NCI-H2107 treated with DMSO at 0.1 percent for 48 hours (cell line): ENCODE results near the gene LY86.

Experiments
- DNase-seq: peaks from one replicate; lab custom pipeline; 2025; ENCODE audit not compliant: unreplicated experiment; lab: John Stamatoyannopoulos, UW

The LY86 gene

GRCh38 chr6:6679633-6680032 lies 91.1 kb downstream of the LY86 start:
- DNase-seq, result no peak

- no peak for DNase-seq
Measured at GRCh38 chr6:6680526-6680925, 92.0 kb downstream of the LY86 start.

- DNase-seq, result no peak
Measured at GRCh38 chr6:6681075-6681849, 92.7 kb downstream of the LY86 start.

GRCh38 chr6:6682225-6682624 lies 93.7 kb downstream of the LY86 start:
- no peak for DNase-seq

- DNase-seq, result no peak
Measured at GRCh38 chr6:6683969-6684833, 95.7 kb downstream of the LY86 start.

- no peak for DNase-seq
Measured at GRCh38 chr6:6685249-6686040, 96.9 kb downstream of the LY86 start.

GRCh38 chr6:6686176-6686575 lies 97.7 kb downstream of the LY86 start:
- no peak for DNase-seq

- DNase-seq, result peak; percentile 87
Measured at GRCh38 chr6:6686748-6687601, 98.5 kb downstream of the LY86 start.

GRCh38 chr6:6688283-6688682 lies 99.8 kb downstream of the LY86 start:
- no peak for DNase-seq

GRCh38 chr6:6688951-6689350 lies 100.4 kb downstream of the LY86 start:
- no peak for DNase-seq

GRCh38 chr6:6689400-6690143 lies 101.1 kb downstream of the LY86 start:
- DNase-seq, result no peak

- DNase-seq, result no peak
Measured at GRCh38 chr6:6690144-6690483, 101.6 kb downstream of the LY86 start.

GRCh38 chr6:6694368-6694780 lies 105.9 kb downstream of the LY86 start:
- no peak for DNase-seq

GRCh38 chr6:6694825-6695624 lies 106.5 kb downstream of the LY86 start:
- no peak for DNase-seq

GRCh38 chr6:6695625-6696276 lies 107.2 kb downstream of the LY86 start:
- DNase-seq, result no peak

GRCh38 chr6:6696867-6697531 lies 108.5 kb downstream of the LY86 start:
- no peak for DNase-seq

- DNase-seq, result peak; percentile 25
Measured at GRCh38 chr6:6697620-6698019, 109.1 kb downstream of the LY86 start.

- peak; percentile 86 for DNase-seq
Measured at GRCh38 chr6:6699741-6700367, 111.3 kb downstream of the LY86 start.
